Measurements from ENCODE around the gene EFHC2.

DNA sequence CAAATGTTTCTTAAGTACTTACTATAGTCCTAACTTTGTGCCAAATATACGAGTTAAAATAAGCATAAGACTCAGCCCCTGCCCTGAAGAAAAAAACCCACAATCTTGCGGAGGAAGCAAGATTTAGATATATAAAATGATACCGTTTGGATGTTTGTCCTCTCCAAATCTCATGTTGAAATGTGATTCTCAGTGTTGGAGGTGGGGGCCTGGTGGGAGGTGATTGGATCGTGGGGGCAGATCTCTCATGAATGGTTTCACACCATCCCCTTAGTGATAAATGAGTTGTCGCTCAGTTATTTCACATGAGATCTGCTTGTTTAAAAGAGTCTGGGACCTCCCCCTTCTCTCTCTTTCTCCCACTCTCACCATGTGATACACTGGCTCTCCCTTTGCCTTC, 28.7 kb downstream of the EFHC2 start:
- TF ChIP-seq GLIS3 (CRISPR knock-in tag; IDR thresholded peaks at IDR 0.05) (no peak), ZNF565 (CRISPR knock-in tag; conservative IDR thresholded peaks at IDR 0.05; ENCODE audit: low read depth) (no peak), ISL1 (CRISPR knock-in tag; IDR thresholded peaks at IDR 0.05) (no peak), TCF4 (CRISPR knock-in tag; IDR thresholded peaks at IDR 0.05; ENCODE audit: borderline replicate concordance) (no peak), ZC3H10 (CRISPR knock-in tag; IDR thresholded peaks at IDR 0.05) (no peak), ESRRG (CRISPR knock-in tag; IDR thresholded peaks at IDR 0.05) (no peak), RARB (CRISPR knock-in tag; IDR thresholded peaks at IDR 0.05) (no peak), CSDC2 (CRISPR knock-in tag; IDR thresholded peaks at IDR 0.05) (no peak), OSR1 (CRISPR knock-in tag; IDR thresholded peaks at IDR 0.05) (no peak), ZNF8 (CRISPR knock-in tag; IDR thresholded peaks at IDR 0.05) (no peak)
- TF ChIP-seq, protein P1, sequence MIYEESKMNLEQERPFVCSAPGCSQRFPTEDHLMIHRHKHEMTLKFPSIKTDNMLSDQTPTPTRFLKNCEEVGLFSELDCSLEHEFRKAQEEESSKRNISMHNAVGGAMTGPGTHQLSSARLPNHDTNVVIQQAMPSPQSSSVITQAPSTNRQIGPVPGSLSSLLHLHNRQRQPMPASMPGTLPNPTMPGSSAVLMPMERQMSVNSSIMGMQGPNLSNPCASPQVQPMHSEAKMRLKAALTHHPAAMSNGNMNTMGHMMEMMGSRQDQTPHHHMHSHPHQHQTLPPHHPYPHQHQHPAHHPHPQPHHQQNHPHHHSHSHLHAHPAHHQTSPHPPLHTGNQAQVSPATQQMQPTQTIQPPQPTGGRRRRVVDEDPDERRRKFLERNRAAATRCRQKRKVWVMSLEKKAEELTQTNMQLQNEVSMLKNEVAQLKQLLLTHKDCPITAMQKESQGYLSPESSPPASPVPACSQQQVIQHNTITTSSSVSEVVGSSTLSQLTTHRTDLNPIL (CRISPR knock-in tag; IDR thresholded peaks at IDR 0.05; ENCODE audit: low read depth), result no peak
- TF ChIP-seq, protein P2, sequence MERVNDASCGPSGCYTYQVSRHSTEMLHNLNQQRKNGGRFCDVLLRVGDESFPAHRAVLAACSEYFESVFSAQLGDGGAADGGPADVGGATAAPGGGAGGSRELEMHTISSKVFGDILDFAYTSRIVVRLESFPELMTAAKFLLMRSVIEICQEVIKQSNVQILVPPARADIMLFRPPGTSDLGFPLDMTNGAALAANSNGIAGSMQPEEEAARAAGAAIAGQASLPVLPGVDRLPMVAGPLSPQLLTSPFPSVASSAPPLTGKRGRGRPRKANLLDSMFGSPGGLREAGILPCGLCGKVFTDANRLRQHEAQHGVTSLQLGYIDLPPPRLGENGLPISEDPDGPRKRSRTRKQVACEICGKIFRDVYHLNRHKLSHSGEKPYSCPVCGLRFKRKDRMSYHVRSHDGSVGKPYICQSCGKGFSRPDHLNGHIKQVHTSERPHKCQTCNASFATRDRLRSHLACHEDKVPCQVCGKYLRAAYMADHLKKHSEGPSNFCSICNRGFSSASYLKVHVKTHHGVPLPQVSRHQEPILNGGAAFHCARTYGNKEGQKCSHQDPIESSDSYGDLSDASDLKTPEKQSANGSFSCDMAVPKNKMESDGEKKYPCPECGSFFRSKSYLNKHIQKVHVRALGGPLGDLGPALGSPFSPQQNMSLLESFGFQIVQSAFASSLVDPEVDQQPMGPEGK (CRISPR knock-in tag; IDR thresholded peaks at IDR 0.05; ENCODE audit: borderline replicate concordance), result no peak
- TF ChIP-seq, protein P3, sequence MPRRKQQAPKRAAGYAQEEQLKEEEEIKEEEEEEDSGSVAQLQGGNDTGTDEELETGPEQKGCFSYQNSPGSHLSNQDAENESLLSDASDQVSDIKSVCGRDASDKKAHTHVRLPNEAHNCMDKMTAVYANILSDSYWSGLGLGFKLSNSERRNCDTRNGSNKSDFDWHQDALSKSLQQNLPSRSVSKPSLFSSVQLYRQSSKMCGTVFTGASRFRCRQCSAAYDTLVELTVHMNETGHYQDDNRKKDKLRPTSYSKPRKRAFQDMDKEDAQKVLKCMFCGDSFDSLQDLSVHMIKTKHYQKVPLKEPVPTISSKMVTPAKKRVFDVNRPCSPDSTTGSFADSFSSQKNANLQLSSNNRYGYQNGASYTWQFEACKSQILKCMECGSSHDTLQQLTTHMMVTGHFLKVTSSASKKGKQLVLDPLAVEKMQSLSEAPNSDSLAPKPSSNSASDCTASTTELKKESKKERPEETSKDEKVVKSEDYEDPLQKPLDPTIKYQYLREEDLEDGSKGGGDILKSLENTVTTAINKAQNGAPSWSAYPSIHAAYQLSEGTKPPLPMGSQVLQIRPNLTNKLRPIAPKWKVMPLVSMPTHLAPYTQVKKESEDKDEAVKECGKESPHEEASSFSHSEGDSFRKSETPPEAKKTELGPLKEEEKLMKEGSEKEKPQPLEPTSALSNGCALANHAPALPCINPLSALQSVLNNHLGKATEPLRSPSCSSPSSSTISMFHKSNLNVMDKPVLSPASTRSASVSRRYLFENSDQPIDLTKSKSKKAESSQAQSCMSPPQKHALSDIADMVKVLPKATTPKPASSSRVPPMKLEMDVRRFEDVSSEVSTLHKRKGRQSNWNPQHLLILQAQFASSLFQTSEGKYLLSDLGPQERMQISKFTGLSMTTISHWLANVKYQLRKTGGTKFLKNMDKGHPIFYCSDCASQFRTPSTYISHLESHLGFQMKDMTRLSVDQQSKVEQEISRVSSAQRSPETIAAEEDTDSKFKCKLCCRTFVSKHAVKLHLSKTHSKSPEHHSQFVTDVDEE (CRISPR knock-in tag; IDR thresholded peaks at IDR 0.05), result no peak
